SU-DHL-6 (cell line): Measurements from ENCODE around the gene ZNF354B.

ENCODE experiments used
- EZH2phosphoT487 ChIP-seq: fragments of 200-600 bp; sonication (generic), shearing (Covaris generic); conservative IDR thresholded peaks from 2 replicates; pipeline ENCODE4 v1.6.1; 2018; ENCODE audit warnings: mild to moderate bottlenecking, antibody characterized with exemption, low read length, moderate library complexity, mixed read lengths
- TF ChIP-seq, protein P1 (sequence below): fragments of 200-600 bp; sonication (generic); IDR thresholded peaks from one replicate; pipeline ENCODE4 v1.5.1; 2017; ENCODE audit warnings: antibody characterized with exemption, mild to moderate bottlenecking, low read length, moderate library complexity; ENCODE audit not compliant: insufficient read depth, poor library complexity, severe bottlenecking

- TF ChIP-seq EZH2phosphoT487 = no peak
- TF ChIP-seq, protein P1, sequence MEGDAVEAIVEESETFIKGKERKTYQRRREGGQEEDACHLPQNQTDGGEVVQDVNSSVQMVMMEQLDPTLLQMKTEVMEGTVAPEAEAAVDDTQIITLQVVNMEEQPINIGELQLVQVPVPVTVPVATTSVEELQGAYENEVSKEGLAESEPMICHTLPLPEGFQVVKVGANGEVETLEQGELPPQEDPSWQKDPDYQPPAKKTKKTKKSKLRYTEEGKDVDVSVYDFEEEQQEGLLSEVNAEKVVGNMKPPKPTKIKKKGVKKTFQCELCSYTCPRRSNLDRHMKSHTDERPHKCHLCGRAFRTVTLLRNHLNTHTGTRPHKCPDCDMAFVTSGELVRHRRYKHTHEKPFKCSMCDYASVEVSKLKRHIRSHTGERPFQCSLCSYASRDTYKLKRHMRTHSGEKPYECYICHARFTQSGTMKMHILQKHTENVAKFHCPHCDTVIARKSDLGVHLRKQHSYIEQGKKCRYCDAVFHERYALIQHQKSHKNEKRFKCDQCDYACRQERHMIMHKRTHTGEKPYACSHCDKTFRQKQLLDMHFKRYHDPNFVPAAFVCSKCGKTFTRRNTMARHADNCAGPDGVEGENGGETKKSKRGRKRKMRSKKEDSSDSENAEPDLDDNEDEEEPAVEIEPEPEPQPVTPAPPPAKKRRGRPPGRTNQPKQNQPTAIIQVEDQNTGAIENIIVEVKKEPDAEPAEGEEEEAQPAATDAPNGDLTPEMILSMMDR = no peak
Observed at GRCh38 chr5:178820001-178820400, 39.8 kb upstream of the ZNF354B start.
